IPS-18a (cell line): Measurements from ENCODE around the gene NIPAL3.

Source experiments
- H3K27ac ChIP-seq: one replicate; pipeline ENCODE4 v1.5.1; 2013; ENCODE audit warnings: low read length
- H3K27me3 ChIP-seq: one replicate; pipeline ENCODE4 v1.6.1; 2013; ENCODE audit warnings: mild to moderate bottlenecking, low read length; ENCODE audit not compliant: control insufficient read depth, insufficient read depth
- H3K36me3 ChIP-seq: one replicate; pipeline ENCODE4 v1.6.1; 2013; ENCODE audit warnings: low read depth, low read length; ENCODE audit not compliant: control insufficient read depth
- H3K4me1 ChIP-seq: one replicate; pipeline ENCODE4 v1.6.1; 2013; ENCODE audit warnings: low read depth, low read length; ENCODE audit not compliant: control insufficient read depth
- H3K4me3 ChIP-seq: one replicate; pipeline ENCODE4 v1.5.1; 2013; ENCODE audit warnings: low read length
- H3K9ac ChIP-seq: one replicate; pipeline ENCODE4 v1.6.1; 2013; ENCODE audit warnings: mild to moderate bottlenecking, low read length, moderate library complexity
- H3K9me3 ChIP-seq: one replicate; pipeline ENCODE4 v1.6.1; 2013; ENCODE audit warnings: low read depth, low read length; ENCODE audit not compliant: control insufficient read depth

Gene NIPAL3

GRCh38 chr1:24465638-24466037, 50.0 kb downstream of the NIPAL3 start:
- Histone ChIP-seq H3K27me3 (no peaks in the 10 kb centered on the region), H3K4me3 (no peak overlapping the region), H3K9ac (no peak overlapping the region), H3K27ac (no peak overlapping the region), H3K9me3 (no peaks in the 10 kb centered on the region), H3K36me3 (no peaks in the 10 kb centered on the region), H3K4me1 (peaks cover 27% of the 10 kb centered on the region)

- H3K4me3 ChIP-seq: no peak overlapping the region
- peaks cover 21% of the 10 kb centered on the region for H3K4me1 ChIP-seq
- H3K9ac ChIP-seq: no peak overlapping the region
- no peaks in the 10 kb centered on the region for H3K27me3 ChIP-seq
- H3K36me3 ChIP-seq: no peaks in the 10 kb centered on the region
- H3K27ac ChIP-seq: no peak overlapping the region
- H3K9me3 ChIP-seq: no peaks in the 10 kb centered on the region
Observed at GRCh38 chr1:24468685-24469316, 53.2 kb downstream of the NIPAL3 start.

DNA sequence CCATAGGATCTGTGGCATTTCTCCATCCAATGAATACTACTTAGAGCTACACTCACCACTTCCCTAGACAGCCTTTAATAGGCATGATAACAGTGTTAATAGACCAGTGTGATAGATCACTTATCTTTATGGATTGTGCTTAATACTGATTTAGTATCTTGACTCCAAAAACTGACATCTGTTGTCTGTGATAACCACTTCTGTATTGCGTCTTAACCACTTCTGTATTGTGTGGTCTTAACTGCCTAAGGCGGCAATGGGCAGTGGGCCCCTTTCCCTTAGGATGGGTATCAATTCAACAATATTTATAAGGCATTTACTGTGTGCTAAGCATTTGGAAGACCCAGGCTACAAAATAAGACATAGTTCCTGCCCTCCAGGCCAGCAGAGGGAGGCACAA, 55.0 kb downstream of the NIPAL3 start:
- Histone ChIP-seq H3K27ac (no peak overlapping the region), H3K9me3 (no peaks in the 10 kb centered on the region), H3K9ac (no peak overlapping the region), H3K4me3 (no peak overlapping the region), H3K4me1 (peaks cover 3% of the 10 kb centered on the region), H3K36me3 (no peaks in the 10 kb centered on the region), H3K27me3 (no peaks in the 10 kb centered on the region)

- Histone ChIP-seq H3K4me1 (no peaks in the 10 kb centered on the region), H3K36me3 (no peaks in the 10 kb centered on the region), H3K9me3 (no peaks in the 10 kb centered on the region), H3K27me3 (no peaks in the 10 kb centered on the region), H3K9ac (no peak overlapping the region), H3K27ac (no peak overlapping the region), H3K4me3 (no peak overlapping the region)
Observed at GRCh38 chr1:24472527-24473251, 57.1 kb downstream of the NIPAL3 start.

DNA sequence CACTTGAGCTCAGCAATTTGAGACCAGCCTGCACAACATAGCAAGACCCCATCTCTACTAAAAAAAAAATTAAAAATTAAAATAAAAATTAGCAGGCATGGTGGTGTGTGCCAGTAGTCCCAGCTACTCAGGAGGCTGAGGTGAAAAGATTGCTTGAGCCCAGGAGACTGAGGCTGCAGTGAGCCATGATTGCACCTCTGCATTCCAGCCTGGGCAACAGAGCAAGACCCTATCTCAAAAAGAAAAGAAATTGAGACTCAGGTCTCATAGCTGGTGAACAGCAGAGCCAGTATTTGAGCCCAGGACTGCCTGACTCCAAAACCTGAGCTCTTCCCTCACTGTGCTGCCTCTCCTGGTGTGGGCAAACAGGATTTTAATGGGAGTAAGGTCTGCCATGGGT, 58.6 kb downstream of the NIPAL3 start:
- no peaks in the 10 kb centered on the region for H3K4me1 ChIP-seq
- H3K36me3 ChIP-seq: no peaks in the 10 kb centered on the region
- no peak overlapping the region for H3K27ac ChIP-seq
- no peak overlapping the region for H3K9ac ChIP-seq
- no peaks in the 10 kb centered on the region for H3K27me3 ChIP-seq
- no peaks in the 10 kb centered on the region for H3K9me3 ChIP-seq
- H3K4me3 ChIP-seq: no peak overlapping the region

DNA sequence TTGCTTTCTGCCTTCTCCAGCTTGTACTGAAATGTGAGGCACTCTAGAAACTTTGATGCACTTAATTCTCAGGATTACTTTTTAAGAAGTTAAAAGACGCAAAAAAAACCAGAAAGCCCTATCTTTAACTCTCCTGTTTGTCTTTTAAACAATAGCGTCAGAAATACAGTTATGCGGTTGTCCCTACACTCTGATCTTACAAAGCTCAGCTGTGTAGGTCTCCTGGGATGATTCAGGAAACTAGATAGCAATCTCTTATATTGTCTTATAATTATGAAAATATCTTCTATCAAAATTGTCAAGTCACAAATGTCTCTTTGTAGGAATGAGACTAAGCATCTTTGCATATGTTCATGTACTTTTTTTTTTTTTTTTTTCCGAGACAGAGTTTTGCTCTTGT, 60.1 kb downstream of the NIPAL3 start:
- Histone ChIP-seq H3K9me3 (no peaks in the 10 kb centered on the region), H3K27ac (no peak overlapping the region), H3K36me3 (no peaks in the 10 kb centered on the region), H3K9ac (no peak overlapping the region), H3K27me3 (no peaks in the 10 kb centered on the region), H3K4me1 (no peaks in the 10 kb centered on the region), H3K4me3 (no peak overlapping the region)

DNA sequence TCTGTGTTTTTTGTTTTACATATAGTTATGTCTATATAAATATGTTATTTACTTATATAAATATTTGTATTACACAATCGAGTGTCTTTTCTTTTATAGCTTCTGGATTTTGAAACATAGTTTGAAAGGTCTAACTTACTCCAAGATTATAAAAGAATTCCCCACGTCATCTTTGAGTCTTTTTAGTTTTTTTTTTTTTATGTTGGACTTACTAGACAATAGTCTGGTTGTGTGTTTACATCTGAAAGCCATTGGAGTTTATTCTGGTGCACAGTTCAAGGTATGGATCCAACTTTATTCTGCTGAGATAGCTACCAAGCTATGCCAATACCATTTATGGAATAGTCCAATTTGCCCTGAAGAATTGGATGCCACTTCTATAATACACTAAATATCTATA, 61.0 kb downstream of the NIPAL3 start:
- no peak overlapping the region for H3K9ac ChIP-seq
- no peak overlapping the region for H3K27ac ChIP-seq
- H3K36me3 ChIP-seq: no peaks in the 10 kb centered on the region
- no peaks in the 10 kb centered on the region for H3K9me3 ChIP-seq
- H3K4me1 ChIP-seq: peaks cover 7% of the 10 kb centered on the region
- H3K27me3 ChIP-seq: no peaks in the 10 kb centered on the region
- H3K4me3 ChIP-seq: no peak overlapping the region

- Histone ChIP-seq H3K9me3 (no peaks in the 10 kb centered on the region), H3K27me3 (no peaks in the 10 kb centered on the region), H3K9ac (no peak overlapping the region), H3K4me3 (no peak overlapping the region), H3K4me1 (peaks cover 7% of the 10 kb centered on the region), H3K27ac (no peak overlapping the region), H3K36me3 (no peaks in the 10 kb centered on the region)
Observed at GRCh38 chr1:24477309-24477708, 61.7 kb downstream of the NIPAL3 start.

DNA sequence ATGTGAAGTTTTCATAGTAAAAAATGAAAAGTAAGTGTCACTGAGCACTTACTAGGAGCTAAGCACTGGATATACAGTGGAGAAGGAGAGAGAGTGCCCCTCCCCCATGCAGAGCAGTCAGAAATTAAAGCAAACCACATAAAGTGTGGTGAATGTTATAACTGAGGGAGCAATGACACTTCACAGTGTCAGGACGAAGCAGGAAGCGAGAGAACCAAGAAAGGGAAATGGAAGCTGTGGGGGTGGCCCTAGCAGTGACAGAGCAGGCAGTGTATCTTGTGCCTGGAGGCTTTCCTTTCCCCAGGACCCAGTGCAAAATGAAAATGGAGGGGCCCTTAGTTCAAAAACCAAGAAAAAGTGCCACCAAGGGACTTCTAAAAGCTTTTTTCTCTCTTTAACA, 65.5 kb downstream of the NIPAL3 start:
- Histone ChIP-seq H3K9ac (no peak overlapping the region), H3K27ac (no peak overlapping the region), H3K36me3 (no peaks in the 10 kb centered on the region), H3K4me3 (no peak overlapping the region), H3K27me3 (no peaks in the 10 kb centered on the region), H3K9me3 (no peaks in the 10 kb centered on the region), H3K4me1 (peaks cover 7% of the 10 kb centered on the region)

DNA sequence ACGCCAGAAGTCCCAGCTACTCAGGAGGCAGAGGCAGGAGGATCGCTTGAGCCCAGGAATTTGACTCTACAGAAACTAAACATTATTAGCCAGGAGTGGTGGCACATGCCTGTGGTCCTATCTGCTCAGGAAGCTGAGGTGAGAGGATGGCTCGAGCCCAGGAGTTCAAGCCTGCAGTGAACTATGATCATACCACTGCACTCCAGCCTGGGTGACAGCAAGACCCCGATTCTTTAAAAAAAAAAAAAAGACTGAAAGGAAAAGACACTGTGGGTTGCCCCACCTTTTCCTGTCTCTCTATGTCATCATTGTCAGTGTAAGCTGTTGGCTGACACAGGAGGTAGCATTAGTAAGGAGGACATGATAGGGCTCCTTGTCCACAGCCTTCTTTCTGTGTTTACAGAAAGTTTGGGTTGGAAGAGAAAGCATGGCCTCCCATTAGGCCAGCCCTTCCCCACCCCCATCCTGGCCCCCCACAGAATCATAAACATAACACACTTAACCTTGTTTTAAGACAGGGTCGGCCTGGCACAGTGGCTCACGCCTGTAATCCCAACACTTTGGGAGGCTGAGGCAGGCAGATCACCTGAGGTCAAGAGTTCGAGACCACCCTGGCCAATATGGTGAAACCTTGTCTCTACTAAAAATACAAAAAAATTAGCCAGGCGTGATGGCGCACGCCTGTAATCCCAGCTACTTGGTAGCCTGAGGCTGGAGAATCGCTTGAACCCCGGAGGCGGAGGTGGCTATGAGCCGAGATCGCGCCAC, 66.4 kb downstream of the NIPAL3 start:
- Histone ChIP-seq H3K27me3 (no peaks in the 10 kb centered on the region), H3K36me3 (no peaks in the 10 kb centered on the region), H3K9ac (no peak overlapping the region), H3K4me1 (peaks cover 7% of the 10 kb centered on the region), H3K9me3 (no peaks in the 10 kb centered on the region), H3K27ac (no peak overlapping the region), H3K4me3 (no peak overlapping the region)

DNA sequence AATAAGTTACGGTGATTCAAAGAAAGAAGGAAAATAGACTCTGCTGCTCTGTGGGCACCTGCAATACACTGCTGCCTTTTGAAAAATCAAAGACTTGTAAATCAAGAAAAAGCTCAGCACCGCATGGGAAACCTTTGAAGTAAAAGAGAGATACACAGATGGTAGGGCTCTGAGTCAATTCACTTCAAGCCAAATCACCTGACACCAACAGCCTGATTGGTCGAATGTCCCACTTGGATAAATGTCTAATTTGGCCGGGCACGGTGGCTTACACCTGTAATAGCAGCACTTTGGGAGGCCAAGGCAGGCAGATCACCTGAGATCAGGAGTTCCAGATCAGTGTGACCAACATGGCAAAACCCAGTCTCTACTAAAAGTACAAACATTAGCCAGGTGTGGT, 67.8 kb downstream of the NIPAL3 start:
- H3K4me1 ChIP-seq: peaks cover 7% of the 10 kb centered on the region
- H3K36me3 ChIP-seq: no peaks in the 10 kb centered on the region
- H3K9ac ChIP-seq: no peak overlapping the region
- no peak overlapping the region for H3K4me3 ChIP-seq
- no peak overlapping the region for H3K27ac ChIP-seq
- no peaks in the 10 kb centered on the region for H3K9me3 ChIP-seq
- no peaks in the 10 kb centered on the region for H3K27me3 ChIP-seq
